Astrocyte (in vitro differentiated cells and primary cell): ENCODE data around the gene SAA2. TPM values are rescaled to one million over a fixed set of nuclear protein-coding genes. Genes with fewer than 3 reads are reported as not detected.

Experiments used
- DNase-seq: peaks from one replicate; pipeline ENCODE4 v3.0.0-alpha.2; 2010; ENCODE audit warnings: low read depth
- FAIRE-seq: peaks from 2 replicates; lab custom pipeline; 2011; peaks lifted over from hg19 to GRCh38; lab: Jason Lieb, UNC
- H2AFZ ChIP-seq: 2 replicates; pipeline ENCODE4 v1.6.0; 2012; ENCODE audit warnings: low read depth, low read length, inconsistent platforms
- H3K27ac ChIP-seq: 2 replicates; pipeline ENCODE4 v1.5.1; 2011; ENCODE audit warnings: low read depth, low read length, inconsistent platforms
- H3K27me3 ChIP-seq: 2 replicates; pipeline ENCODE4 v1.6.0; 2011; ENCODE audit warnings: low read length, inconsistent platforms; ENCODE audit not compliant: insufficient read depth
- H3K36me3 ChIP-seq: 2 replicates; pipeline ENCODE4 v1.5.1; 2011; ENCODE audit warnings: low read length, inconsistent platforms; ENCODE audit not compliant: insufficient read depth
- H3K4me1 ChIP-seq: 2 replicates; pipeline ENCODE4 v1.5.1; 2011; ENCODE audit warnings: low read length, inconsistent platforms; ENCODE audit not compliant: insufficient read depth
- H3K4me2 ChIP-seq: 2 replicates; pipeline ENCODE4 v1.6.0; 2012; ENCODE audit warnings: low read length, inconsistent platforms
- H3K4me3 ChIP-seq: 2 replicates; pipeline ENCODE4 v1.5.1; 2011; ENCODE audit warnings: low read depth, mild to moderate bottlenecking, low read length, inconsistent platforms; ENCODE audit not compliant: insufficient read depth
- H3K79me2 ChIP-seq: 2 replicates; pipeline ENCODE4 v1.6.0; 2012; ENCODE audit warnings: mild to moderate bottlenecking, low read length, inconsistent platforms; ENCODE audit not compliant: insufficient read depth
- H3K9ac ChIP-seq: 2 replicates; pipeline ENCODE4 v1.6.0; 2012; ENCODE audit warnings: mild to moderate bottlenecking, low read length, inconsistent platforms
- H3K9me3 ChIP-seq: 2 replicates; pipeline ENCODE4 v1.5.1; 2012; ENCODE audit warnings: low read depth, mild to moderate bottlenecking, low read length, inconsistent platforms; ENCODE audit not compliant: insufficient read depth
- H4K20me1 ChIP-seq: 2 replicates; pipeline ENCODE4 v1.6.0; 2012; ENCODE audit warnings: low read length, inconsistent platforms; ENCODE audit not compliant: insufficient read depth
- H3K27ac Mint-ChIP-seq: one replicate; pipeline ENCODE4 v1.8.0; 2021; ENCODE audit warnings: mild to moderate bottlenecking, mixed read lengths; ENCODE audit not compliant: unreplicated experiment
- H3K27me3 Mint-ChIP-seq: one replicate; pipeline ENCODE4 v1.8.0; 2021; ENCODE audit warnings: low read depth, mixed read lengths; ENCODE audit not compliant: unreplicated experiment
- H3K36me3 Mint-ChIP-seq: one replicate; pipeline ENCODE4 v1.8.0; 2021; ENCODE audit warnings: low read depth, mixed read lengths; ENCODE audit not compliant: unreplicated experiment
- H3K4me1 Mint-ChIP-seq: one replicate; pipeline ENCODE4 v1.8.0; 2021; ENCODE audit warnings: low read depth, mixed read lengths; ENCODE audit not compliant: unreplicated experiment
- H3K4me3 Mint-ChIP-seq: one replicate; pipeline ENCODE4 v1.8.0; 2021; ENCODE audit warnings: mild to moderate bottlenecking, moderate library complexity, mixed read lengths; ENCODE audit not compliant: unreplicated experiment
- H3K9me3 Mint-ChIP-seq: one replicate; pipeline ENCODE4 v1.8.0; 2021; ENCODE audit warnings: mild to moderate bottlenecking, mixed read lengths; ENCODE audit not compliant: unreplicated experiment
- EZH2 ChIP-seq: IDR thresholded peaks from 2 replicates; pipeline ENCODE4 v1.6.1; 2012; ENCODE audit warnings: mild to moderate bottlenecking, low read length, inconsistent platforms; ENCODE audit not compliant: insufficient read depth
- total RNA-seq: library from RNA; stranded (reverse); gene quantifications from 2 replicates; pipeline ENCODE4 v1.2.1, GENCODE V29; 2021
- TF ChIP-seq, protein P1 (sequence below): IDR thresholded peaks from 2 replicates; pipeline ENCODE4 v1.5.1; 2011; ENCODE audit warnings: low read depth, mild to moderate bottlenecking, inconsistent platforms, low read length, moderate library complexity; ENCODE audit not compliant: insufficient read depth

Gene SAA2
- total RNA-seq, 1 donor from 2014 or later = not detected

- no peaks in the 10 kb centered on the region for H4K20me1 ChIP-seq
- H3K27ac Mint-ChIP-seq = no peak overlapping the region
- no peak for DNase-seq
- H3K9me3 Mint-ChIP-seq = no peaks in the 10 kb centered on the region
- H3K27ac ChIP-seq = no peak overlapping the region
- H3K27me3 Mint-ChIP-seq = peaks cover 3% of the 10 kb centered on the region
- H3K79me2 ChIP-seq = no peaks in the 10 kb centered on the region
- no peaks in the 10 kb centered on the region for H3K36me3 Mint-ChIP-seq
- H3K9me3 ChIP-seq = no peaks in the 10 kb centered on the region
- no peaks in the 10 kb centered on the region for H3K4me1 Mint-ChIP-seq
- no peak overlapping the region for H2AFZ ChIP-seq
- TF ChIP-seq, protein P1, sequence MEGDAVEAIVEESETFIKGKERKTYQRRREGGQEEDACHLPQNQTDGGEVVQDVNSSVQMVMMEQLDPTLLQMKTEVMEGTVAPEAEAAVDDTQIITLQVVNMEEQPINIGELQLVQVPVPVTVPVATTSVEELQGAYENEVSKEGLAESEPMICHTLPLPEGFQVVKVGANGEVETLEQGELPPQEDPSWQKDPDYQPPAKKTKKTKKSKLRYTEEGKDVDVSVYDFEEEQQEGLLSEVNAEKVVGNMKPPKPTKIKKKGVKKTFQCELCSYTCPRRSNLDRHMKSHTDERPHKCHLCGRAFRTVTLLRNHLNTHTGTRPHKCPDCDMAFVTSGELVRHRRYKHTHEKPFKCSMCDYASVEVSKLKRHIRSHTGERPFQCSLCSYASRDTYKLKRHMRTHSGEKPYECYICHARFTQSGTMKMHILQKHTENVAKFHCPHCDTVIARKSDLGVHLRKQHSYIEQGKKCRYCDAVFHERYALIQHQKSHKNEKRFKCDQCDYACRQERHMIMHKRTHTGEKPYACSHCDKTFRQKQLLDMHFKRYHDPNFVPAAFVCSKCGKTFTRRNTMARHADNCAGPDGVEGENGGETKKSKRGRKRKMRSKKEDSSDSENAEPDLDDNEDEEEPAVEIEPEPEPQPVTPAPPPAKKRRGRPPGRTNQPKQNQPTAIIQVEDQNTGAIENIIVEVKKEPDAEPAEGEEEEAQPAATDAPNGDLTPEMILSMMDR = no peak
- no peak for TF ChIP-seq EZH2
- H3K4me3 ChIP-seq = no peak overlapping the region
- no peak for FAIRE-seq
- H3K4me3 Mint-ChIP-seq = no peak overlapping the region
- H3K36me3 ChIP-seq = no peaks in the 10 kb centered on the region
- no peak overlapping the region for H3K4me2 ChIP-seq
- no peak overlapping the region for H3K9ac ChIP-seq
- H3K27me3 ChIP-seq = no peaks in the 10 kb centered on the region
- no peaks in the 10 kb centered on the region for H3K4me1 ChIP-seq
Observed at GRCh38 chr11:18259259-18259658, 10.8 kb upstream of the SAA2 start.

DNA sequence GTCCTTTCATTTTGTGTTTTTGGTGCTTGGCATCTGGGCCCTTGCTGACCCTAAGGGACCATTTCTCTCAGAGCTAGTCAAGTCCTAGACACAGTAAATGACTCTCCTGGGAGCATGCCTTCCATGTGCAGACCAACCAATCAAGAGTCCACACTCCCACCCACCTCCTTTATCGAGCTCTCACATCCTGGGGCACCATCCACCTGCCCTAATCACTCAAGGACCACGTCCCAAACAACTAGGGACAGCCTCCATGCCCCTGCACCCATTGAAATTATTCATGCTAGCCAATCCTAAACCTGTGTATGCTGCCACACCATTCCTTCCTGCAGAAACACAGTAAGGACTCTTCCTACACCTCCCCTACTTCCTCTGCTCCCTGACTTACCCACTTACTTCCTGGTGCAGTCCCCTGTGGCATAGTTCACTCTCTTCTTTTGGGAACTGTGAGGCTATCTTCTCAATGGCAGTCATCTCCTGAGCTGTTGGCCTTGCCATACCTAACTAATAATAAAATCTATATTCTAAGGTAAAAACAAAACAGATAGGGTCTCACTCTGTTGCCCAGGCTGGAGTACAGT lies 6.4 kb upstream of the SAA2 start:
- FAIRE-seq (no peak), DNase-seq (no peak)
- H3K27me3 Mint-ChIP-seq = peaks cover 9% of the 10 kb centered on the region

DNA sequence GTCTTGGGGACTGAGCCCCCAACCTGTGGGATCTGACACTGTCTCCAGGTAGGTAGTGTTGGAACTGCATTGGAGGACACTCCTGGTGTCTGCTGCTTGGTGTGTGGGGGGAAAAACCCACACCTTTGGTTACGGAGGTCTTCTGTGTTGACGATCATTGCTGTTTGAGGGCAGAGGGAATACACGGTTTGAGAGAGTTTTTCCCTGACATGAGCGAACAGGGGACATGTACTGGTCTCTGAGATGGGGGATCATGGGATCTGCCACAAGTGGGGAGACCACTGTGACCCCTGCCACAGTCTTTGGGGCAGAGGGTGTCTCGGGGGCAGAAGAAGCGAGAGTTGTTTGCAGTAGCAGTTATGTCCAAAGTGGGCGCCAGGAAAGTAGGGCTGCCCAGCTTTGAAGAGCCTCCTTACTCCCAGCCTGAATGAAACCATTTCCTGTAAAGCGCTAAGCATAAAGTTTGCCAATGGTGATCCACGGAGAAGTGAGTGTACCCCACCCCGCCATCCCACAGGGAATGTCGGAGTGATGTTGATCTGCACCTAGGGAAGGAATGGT lies 5.4 kb upstream of the SAA2 start:
- no peak for TF ChIP-seq EZH2
- TF ChIP-seq, protein P1 = no peak
- H3K27me3 Mint-ChIP-seq = peaks cover 11% of the 10 kb centered on the region
- Histone ChIP-seq H4K20me1 (no peaks in the 10 kb centered on the region), H3K36me3 (no peaks in the 10 kb centered on the region), H3K4me3 (no peak overlapping the region), H3K79me2 (no peaks in the 10 kb centered on the region), H3K27me3 (no peaks in the 10 kb centered on the region), H3K9me3 (no peaks in the 10 kb centered on the region), H2AFZ (no peak overlapping the region), H3K9ac (no peak overlapping the region), H3K4me1 (no peaks in the 10 kb centered on the region), H3K27ac (no peak overlapping the region), H3K4me2 (no peak overlapping the region)
- no peak overlapping the region for H3K27ac Mint-ChIP-seq
- no peaks in the 10 kb centered on the region for H3K36me3 Mint-ChIP-seq
- H3K4me1 Mint-ChIP-seq = no peaks in the 10 kb centered on the region
- H3K9me3 Mint-ChIP-seq = no peaks in the 10 kb centered on the region
- no peak for DNase-seq
- H3K4me3 Mint-ChIP-seq = no peak overlapping the region
- FAIRE-seq = no peak

More for the DNA sequence above, 6.4 kb upstream of the SAA2 start:
- Histone ChIP-seq H3K4me3 (no peak overlapping the region), H3K9me3 (no peaks in the 10 kb centered on the region), H3K27ac (no peak overlapping the region), H3K79me2 (no peaks in the 10 kb centered on the region), H3K9ac (no peak overlapping the region), H2AFZ (no peak overlapping the region), H3K4me1 (no peaks in the 10 kb centered on the region), H4K20me1 (no peaks in the 10 kb centered on the region), H3K36me3 (no peaks in the 10 kb centered on the region), H3K27me3 (no peaks in the 10 kb centered on the region), H3K4me2 (no peak overlapping the region)
- H3K4me1 Mint-ChIP-seq = no peaks in the 10 kb centered on the region
- H3K36me3 Mint-ChIP-seq = no peaks in the 10 kb centered on the region
- TF ChIP-seq EZH2 = no peak
- TF ChIP-seq, protein P1 = no peak
- no peaks in the 10 kb centered on the region for H3K9me3 Mint-ChIP-seq
- H3K4me3 Mint-ChIP-seq = no peak overlapping the region
- H3K27ac Mint-ChIP-seq = no peak overlapping the region
